Measurements from ENCODE around the gene RAB40B. TPM values are rescaled to one million over a fixed set of nuclear protein-coding genes. Genes with fewer than 3 reads are reported as not detected.

The RAB40B gene
- total RNA-seq, 1 donor from 2014 or later, result 11.5 TPM

DNA sequence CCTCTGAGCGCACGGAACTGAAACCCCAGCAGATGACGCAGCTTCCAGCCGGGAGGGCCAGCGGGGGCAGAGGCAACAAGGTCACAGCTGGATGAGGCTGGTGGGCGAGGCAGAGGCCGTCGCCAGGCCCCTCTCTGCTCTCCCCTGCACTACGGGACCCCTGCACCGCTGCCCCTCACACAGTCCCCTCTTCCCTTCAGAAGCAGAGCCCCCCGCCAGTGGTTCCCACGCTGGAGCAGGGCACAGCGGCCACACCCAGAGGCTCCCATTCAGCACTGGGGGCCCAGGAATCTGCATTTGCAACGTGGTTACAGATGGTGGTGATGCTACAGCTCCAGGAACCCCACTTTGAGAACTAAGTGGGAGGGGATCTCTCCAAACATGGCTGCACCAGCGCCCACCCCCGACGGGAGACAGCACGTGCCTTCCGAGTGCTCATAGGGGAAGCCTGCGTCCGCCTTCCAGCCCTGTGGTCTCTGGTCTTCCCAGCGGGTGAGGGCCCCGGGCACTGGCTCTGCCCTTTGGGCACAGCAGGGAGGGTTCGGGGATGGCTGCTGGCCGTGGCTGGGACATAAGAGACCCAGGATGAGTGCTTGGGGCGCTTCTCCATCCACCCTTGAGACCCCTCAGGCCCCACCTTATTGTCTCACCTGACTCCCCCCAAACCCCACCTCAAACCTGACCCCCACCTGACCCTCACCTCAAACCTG lies 4.7 kb upstream of the RAB40B start:
- TF ChIP-seq, protein P1, sequence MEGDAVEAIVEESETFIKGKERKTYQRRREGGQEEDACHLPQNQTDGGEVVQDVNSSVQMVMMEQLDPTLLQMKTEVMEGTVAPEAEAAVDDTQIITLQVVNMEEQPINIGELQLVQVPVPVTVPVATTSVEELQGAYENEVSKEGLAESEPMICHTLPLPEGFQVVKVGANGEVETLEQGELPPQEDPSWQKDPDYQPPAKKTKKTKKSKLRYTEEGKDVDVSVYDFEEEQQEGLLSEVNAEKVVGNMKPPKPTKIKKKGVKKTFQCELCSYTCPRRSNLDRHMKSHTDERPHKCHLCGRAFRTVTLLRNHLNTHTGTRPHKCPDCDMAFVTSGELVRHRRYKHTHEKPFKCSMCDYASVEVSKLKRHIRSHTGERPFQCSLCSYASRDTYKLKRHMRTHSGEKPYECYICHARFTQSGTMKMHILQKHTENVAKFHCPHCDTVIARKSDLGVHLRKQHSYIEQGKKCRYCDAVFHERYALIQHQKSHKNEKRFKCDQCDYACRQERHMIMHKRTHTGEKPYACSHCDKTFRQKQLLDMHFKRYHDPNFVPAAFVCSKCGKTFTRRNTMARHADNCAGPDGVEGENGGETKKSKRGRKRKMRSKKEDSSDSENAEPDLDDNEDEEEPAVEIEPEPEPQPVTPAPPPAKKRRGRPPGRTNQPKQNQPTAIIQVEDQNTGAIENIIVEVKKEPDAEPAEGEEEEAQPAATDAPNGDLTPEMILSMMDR (IDR thresholded peaks at IDR 0.05), result no peak
- Histone ChIP-seq H3K36me3 (no peaks in the 10 kb centered on the region), H3K4me3 (no peak overlapping the region), H3K27me3 (no peaks in the 10 kb centered on the region), H3K27ac (no peak overlapping the region), H3K4me1 (peaks cover 4% of the 10 kb centered on the region), H3K9me3 (no peaks in the 10 kb centered on the region)
- no peak for DNase-seq
- intact Hi-C loops (cut with DNase I), result no loop called here
- no peak for ATAC-seq

DNA sequence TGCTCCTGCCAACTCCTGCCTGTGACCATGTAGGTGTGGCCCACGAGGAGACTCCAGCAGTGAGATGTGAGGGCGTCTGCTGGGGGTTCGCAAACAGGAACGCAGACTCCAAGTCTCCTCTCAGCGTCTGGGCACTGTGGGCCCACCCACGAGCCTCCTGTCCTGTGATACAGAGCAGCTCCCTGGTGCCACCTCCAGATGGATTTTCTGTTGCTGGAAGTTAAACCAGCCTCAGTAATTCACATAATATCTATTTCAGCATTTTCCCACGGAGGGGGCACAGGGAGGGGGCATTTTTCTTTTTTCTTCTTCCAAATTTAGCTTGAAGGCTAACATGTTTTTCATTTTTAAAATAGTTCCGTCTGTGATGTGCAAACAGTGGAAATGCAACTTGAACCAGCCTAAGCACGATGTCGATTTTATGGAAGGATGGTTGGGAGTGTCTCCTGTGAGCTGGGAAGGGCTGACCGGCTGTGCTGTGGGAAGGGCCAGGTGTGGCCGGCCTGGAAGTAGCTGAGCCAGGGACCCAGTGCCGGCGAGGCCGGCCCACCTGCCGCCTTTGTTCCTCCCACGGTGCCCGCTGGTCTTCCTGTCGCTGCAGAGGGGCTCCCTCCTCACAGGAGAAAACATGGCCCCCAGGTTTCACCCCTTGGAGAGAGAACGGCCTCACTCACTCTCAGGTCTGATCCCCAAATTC lies 3.9 kb upstream of the RAB40B start:
- H3K27me3 ChIP-seq, result no peaks in the 10 kb centered on the region
- H3K4me3 ChIP-seq, result no peak overlapping the region
- no peak for DNase-seq
- ATAC-seq, result no peak
- no peaks in the 10 kb centered on the region for H3K36me3 ChIP-seq
- no peak overlapping the region for H3K27ac ChIP-seq
- intact Hi-C loops (cut with DNase I), result no loop called here
- H3K9me3 ChIP-seq, result no peaks in the 10 kb centered on the region
- peaks cover 9% of the 10 kb centered on the region for H3K4me1 ChIP-seq
- TF ChIP-seq, protein P1 (IDR thresholded peaks at IDR 0.05), result no peak

DNA sequence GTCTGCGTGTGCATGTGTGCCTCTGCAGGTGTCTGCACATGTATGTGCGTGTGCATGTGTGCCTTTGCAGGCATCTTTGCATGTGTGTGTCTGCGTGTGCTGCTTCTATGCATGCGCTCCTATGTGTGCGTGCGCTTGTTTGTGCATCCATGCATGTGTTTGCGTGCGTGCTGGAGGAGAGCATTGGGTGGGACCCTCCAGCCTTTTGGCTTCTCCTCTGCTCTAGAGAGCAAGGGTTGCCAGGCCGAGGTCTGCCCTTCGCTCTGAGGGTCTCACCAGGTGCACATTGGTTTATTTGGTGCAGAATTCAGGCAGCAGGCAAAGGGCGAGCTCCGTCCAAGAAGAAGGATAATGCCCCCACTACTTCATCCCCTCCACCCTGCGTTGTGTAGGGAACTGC lies 1.1 kb upstream of the RAB40B start:
- Histone ChIP-seq H3K9me3 (no peaks in the 10 kb centered on the region), H3K36me3 (no peaks in the 10 kb centered on the region), H3K27me3 (no peaks in the 10 kb centered on the region), H3K27ac (no peak overlapping the region), H3K4me3 (peak overlapping the region; percentile 78), H3K4me1 (peaks cover 13% of the 10 kb centered on the region)
- ATAC-seq (no peak), DNase-seq (no peak)
- intact Hi-C loops (cut with DNase I), result no loop called here
- TF ChIP-seq, protein P1 (IDR thresholded peaks at IDR 0.05), result no peak

DNA sequence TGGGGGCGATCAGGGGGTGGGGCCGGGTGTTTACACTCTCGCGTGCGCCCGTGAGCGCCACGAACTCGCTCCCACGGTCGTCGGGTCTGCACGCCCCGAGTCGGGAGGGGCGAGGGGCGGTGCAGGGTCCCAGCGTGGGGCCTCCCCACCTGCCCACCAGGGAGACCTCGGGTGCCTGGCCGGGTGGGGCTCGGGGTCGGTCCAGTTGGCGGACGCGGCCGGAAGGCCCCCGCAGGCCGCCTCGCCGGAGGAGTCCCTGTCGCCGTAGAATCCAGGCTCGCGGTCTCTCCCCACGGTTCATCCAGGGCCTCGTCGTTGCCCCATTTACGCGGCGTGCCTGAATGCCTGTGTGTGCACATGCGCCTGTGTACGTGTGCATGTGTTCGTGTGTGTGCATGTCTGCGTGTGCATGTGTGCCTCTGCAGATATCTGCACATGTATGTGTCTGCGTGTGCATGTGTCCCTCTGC lies 510 bp upstream of the RAB40B start:
- Histone ChIP-seq H3K36me3 (no peaks in the 10 kb centered on the region), H3K27ac (peak overlapping the region; percentile 47), H3K4me1 (peaks cover 13% of the 10 kb centered on the region), H3K9me3 (no peaks in the 10 kb centered on the region), H3K4me3 (peak overlapping the region; percentile 78), H3K27me3 (no peaks in the 10 kb centered on the region)
- intact Hi-C loops (cut with DNase I), result no loop called here
- DNase-seq (no peak), ATAC-seq (no peak)
- TF ChIP-seq, protein P1 (IDR thresholded peaks at IDR 0.05), result no peak

DNA sequence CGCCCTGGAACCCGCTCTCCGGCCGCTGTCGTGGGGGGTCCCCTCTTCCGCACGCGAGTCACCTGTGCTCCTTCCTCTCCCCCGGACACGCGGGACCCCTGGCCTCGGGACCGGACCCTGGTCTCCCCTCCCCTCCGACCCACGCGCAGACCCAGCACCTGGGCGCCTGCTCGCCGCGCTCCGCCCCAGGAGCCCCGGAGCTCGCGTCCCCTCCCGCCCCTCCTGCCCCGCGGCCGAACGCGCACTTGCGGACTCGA lies 762 bp downstream of the RAB40B start:
- Histone ChIP-seq H3K27me3 (no peaks in the 10 kb centered on the region), H3K4me3 (peak overlapping the region; percentile 67), H3K27ac (no peak overlapping the region), H3K4me1 (peaks cover 13% of the 10 kb centered on the region), H3K36me3 (no peaks in the 10 kb centered on the region), H3K9me3 (no peaks in the 10 kb centered on the region)
- no peak for ATAC-seq
- TF ChIP-seq, protein P1 (IDR thresholded peaks at IDR 0.05), result no peak
- intact Hi-C loops (cut with DNase I), result no loop called here
- DNase-seq, result no peak

Data from upper lobe of right lung (tissue), 1 donor.